ENCODE results near the gene KRTAP4-7.
"Not testable (repeated sequence)": the region's sequence is repeated elsewhere in the genome, so short reads cannot be mapped to it uniquely, and the experiment has no call there.

DNA sequence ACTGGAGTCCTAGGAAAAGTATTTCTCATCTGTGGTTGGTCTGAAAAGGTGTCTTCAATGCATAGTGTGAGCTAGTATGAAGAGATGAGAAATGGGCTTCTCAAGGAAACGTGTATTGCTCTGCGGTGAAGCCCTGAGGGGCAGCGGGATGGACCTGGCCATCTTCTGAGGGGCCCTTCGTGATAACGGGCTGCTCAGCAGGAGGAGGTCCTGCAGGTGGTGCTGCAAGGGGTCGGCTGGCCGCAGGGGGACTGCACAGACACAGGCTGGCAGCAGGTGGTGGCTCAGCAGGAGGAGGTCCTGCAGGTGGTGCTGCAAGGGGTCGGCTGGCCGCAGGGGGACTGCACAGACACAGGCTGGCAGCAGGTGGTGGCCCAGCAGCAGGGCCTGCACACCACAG lies 29.4 kb upstream of the KRTAP4-7 start:
- TF ChIP-seq, protein P1, sequence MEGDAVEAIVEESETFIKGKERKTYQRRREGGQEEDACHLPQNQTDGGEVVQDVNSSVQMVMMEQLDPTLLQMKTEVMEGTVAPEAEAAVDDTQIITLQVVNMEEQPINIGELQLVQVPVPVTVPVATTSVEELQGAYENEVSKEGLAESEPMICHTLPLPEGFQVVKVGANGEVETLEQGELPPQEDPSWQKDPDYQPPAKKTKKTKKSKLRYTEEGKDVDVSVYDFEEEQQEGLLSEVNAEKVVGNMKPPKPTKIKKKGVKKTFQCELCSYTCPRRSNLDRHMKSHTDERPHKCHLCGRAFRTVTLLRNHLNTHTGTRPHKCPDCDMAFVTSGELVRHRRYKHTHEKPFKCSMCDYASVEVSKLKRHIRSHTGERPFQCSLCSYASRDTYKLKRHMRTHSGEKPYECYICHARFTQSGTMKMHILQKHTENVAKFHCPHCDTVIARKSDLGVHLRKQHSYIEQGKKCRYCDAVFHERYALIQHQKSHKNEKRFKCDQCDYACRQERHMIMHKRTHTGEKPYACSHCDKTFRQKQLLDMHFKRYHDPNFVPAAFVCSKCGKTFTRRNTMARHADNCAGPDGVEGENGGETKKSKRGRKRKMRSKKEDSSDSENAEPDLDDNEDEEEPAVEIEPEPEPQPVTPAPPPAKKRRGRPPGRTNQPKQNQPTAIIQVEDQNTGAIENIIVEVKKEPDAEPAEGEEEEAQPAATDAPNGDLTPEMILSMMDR (IDR thresholded peaks at IDR 0.05; ENCODE audit: low read depth, low read length): not testable (repeated sequence)
- TF ChIP-seq EZH2phosphoT487 (IDR thresholded peaks at IDR 0.05; ENCODE audit: low read depth): not testable (repeated sequence)
